Stimulated activated naive CD8-positive, alpha-beta T cell treated with anti-CD3 and anti-CD28 coated beads, Interleukin-15, Interleukin-2, amounts not matched to agents 100 U/mL and 50 U/mL, for 24 hours (primary cell): ENCODE data around the gene ADCY2.

Experiments used
- ATAC-seq: fragments of 150-1000 bp; cut with Tn5 transposase; one replicate; pipeline ENCODE4 v1.10.0; 2021
- DNase-seq: peaks from one replicate; pipeline ENCODE4 v3.0.0; 2021

ADCY2 gene

DNA sequence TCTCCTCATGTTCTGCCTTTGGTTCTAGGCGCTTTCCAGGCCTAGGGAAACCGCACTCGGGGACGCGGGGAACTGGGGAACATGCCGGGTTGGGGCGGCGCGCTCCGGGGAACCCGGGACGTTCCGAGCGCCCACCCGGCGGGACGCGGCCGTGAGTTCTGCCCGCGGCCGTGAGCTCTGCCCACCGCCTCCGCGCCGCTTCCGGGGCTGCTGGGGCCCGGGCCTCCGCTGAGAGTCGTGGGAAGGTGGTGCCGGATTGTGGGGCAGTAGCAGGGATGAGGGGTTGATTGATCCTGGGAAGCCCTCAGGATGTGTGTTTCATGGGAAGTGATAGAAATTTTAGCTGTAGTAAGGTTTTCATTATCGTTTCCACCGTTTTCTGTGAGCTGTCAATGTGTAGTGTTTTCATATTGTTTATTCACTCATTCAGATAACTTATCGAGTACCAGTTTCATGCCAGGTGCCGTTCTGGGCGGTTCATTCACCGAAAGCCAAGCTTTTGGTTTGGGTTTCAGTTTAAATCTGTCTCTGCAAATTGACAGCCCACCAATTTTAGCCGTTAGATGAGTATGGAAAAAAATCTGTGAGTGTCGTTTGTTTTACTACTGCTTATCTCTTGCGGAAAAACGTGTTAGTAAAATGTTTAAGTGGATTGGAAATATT, 473.7 kb downstream of the ADCY2 start:
- ATAC-seq (peak; percentile 38), DNase-seq (peak; percentile 49)

GRCh38 chr5:7871653-7872052, 475.7 kb downstream of the ADCY2 start:
- no peak for ATAC-seq
- DNase-seq = no peak

DNA sequence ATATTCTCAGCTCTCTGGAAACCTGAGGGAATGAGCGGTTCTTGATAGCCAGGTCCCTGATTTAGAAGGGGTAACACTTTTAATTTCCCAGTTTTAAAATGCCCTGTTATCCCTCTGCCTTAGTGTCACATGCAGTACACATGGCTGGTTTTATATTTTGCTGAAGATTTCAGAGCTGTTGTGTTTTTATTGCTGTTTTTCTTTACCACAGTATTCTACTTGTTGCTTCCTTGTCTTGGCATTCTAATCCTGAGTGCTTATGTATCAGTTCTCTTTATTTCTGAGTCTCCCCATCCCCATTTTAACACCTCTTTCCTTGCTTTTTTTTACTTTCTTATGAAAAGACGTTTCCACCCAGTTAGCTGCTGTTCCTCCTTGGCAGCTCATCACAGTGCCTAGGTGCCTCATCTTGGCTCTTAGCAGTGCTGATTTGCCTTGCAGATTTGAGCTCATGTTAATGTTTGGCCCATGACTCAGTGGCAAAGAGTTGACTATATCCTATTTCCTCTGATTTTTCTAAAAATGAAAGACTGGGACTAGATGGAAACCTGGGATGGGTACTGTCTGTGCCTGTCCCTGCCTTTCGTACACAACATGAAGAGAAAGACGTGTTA, 476.7 kb downstream of the ADCY2 start:
- DNase-seq (no peak), ATAC-seq (no peak)

GRCh38 chr5:7873216-7873615, 477.3 kb downstream of the ADCY2 start:
- no peak for ATAC-seq
- no peak for DNase-seq

GRCh38 chr5:7874639-7875038, 478.7 kb downstream of the ADCY2 start:
- no peak for DNase-seq
- ATAC-seq = no peak

GRCh38 chr5:7875151-7875550, 479.2 kb downstream of the ADCY2 start:
- ATAC-seq = no peak
- no peak for DNase-seq

GRCh38 chr5:7876867-7877266, 480.9 kb downstream of the ADCY2 start:
- ATAC-seq (peak; percentile 76), DNase-seq (no peak)

DNA sequence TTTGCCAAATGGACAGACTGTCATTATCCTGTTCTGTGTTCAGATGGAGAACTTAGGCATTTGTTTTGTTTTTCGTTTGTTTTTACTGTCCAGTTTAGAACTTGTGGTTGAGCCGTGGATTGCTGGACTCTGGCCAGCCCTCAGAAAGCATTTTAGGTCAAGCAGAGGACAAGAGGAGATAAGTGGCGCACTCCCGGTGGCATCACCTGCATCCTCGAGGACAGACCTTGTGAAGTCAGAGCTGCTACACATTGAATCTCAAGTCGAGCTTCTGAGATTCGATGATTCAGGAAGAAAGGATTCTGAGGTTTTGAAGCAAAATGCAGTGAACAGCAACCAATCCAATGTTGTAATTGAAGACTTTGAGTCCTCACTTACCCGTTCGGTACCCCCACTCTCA, 481.9 kb downstream of the ADCY2 start:
- no peak for ATAC-seq

DNA sequence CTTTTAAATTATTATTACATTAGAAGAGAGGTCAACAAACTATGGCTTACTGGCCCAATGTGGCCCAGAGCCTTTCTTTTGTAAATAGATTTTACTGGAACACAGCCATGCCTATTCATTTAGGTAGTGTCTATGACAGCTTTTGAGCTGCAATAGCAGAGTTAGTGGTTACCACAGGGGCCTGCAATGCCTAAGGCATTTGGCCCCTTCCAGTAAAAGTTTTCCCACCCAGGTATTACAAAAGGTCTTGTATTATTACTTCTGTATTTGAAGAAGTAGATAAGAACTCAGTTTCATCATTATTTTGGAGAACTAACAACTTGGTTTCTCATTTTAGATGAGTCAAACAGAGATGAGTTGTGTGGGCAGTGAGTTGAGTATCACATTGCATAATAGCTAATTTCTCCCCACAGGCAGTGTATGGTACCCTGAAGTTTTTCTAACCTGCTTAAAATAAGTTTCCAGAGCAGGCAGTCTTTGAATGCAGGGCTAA, 482.5 kb downstream of the ADCY2 start:
- no peak for DNase-seq
- peak; percentile 82 for ATAC-seq

More for the DNA sequence above, 481.9 kb downstream of the ADCY2 start:
- DNase-seq = no peak
